Vagina (tissue), 2 donors: ENCODE measurements around the gene CPNE9. TPM values are rescaled to one million over a fixed set of nuclear protein-coding genes. Genes with fewer than 3 reads are reported as not detected.
A peak's percentile ranks its signal among the peaks of the same experiment; 100 is the strongest.

Experiments
- DNase-seq, 2 donors: peaks; one replicate each; pipeline ENCODE4 v3.0.0-alpha.2; 2017; ENCODE audit errors: extremely low spot score in 2 of 2
- H3K27ac ChIP-seq: fragments of 200-600 bp; sonication (generic); one replicate; pipeline ENCODE4 v1.5.1; 2019
- H3K27me3 ChIP-seq: fragments of 200-600 bp; sonication (generic); one replicate; pipeline ENCODE4 v1.5.1; 2019
- H3K36me3 ChIP-seq, 2 donors: fragments of 200-600 bp; sonication (generic); one replicate each; pipeline ENCODE4 v1.5.1; 2017 to 2019
- H3K4me1 ChIP-seq: fragments of 200-600 bp; sonication (generic); one replicate; pipeline ENCODE4 v1.5.1; 2019
- H3K4me3 ChIP-seq, 2 donors: fragments of 200-600 bp; sonication (generic); 1 replicate in 1 of 2; 2 replicates in 1 of 2; pipeline ENCODE4 v1.5.1; 2016 to 2019
- H3K9me3 ChIP-seq: fragments of 200-600 bp; sonication (generic); one replicate; pipeline ENCODE4 v1.5.1; 2019
- CTCF ChIP-seq, 3 experiments: fragments of 450-650 bp in 2 of 3; fragments of 200-600 bp in 1 of 3; sonication (generic) in 1 of 3; IDR thresholded peaks; one replicate each; pipeline ENCODE4 v1.5.1; 2017 to 2019; ENCODE audit warnings: antibody characterized with exemption in 3 of 3, mild to moderate bottlenecking in 2 of 3, moderate library complexity in 2 of 3
- POLR2A ChIP-seq, 2 donors: fragments of 450-650 bp; IDR thresholded peaks; one replicate each; pipeline ENCODE4 v1.6.1; 2017; ENCODE audit warnings: antibody characterized with exemption in 2 of 2, mild to moderate bottlenecking in 2 of 2, moderate library complexity in 2 of 2
- POLR2AphosphoS5 ChIP-seq, 2 donors: sonication (generic); formaldehyde crosslinking; IDR thresholded peaks; one replicate each; pipeline ENCODE4 v1.9.0; 2017; ENCODE audit warnings: antibody characterized with exemption in 2 of 2, mild to moderate bottlenecking in 2 of 2, low read depth in 1 of 2; ENCODE audit not compliant: insufficient read depth in 1 of 2
- intact Hi-C: fragments of 100-400 bp; cut with DNase I; formaldehyde crosslinking; loops from one replicate; pipeline ENCODE4 v1.15.1; 2023
- total RNA-seq: library from RNA; depleted of rRNA; stranded (reverse); fragments of >200 nt; gene quantifications from one replicate; pipeline ENCODE4 v1.2.3, GENCODE V29; 2016

Gene CPNE9
- total RNA-seq, 1 donor from 2014 or later = not detected

GRCh38 chr3:9727743-9728142 lies 24.1 kb downstream of the CPNE9 start:
- intact Hi-C loops = no loop called here
- Histone ChIP-seq H3K4me3 (no peak overlapping the region), H3K9me3 (no peaks in the 10 kb centered on the region), H3K27me3 (no peaks in the 10 kb centered on the region), H3K4me1 (peaks cover 14% of the 10 kb centered on the region), H3K36me3 (no peaks in the 10 kb centered on the region), H3K27ac (no peak overlapping the region)
- no peak for DNase-seq
- TF ChIP-seq CTCF (IDR thresholded peaks at IDR 0.05) = no peak
- no peak for TF ChIP-seq POLR2A (IDR thresholded peaks at IDR 0.05)
- TF ChIP-seq POLR2AphosphoS5 (IDR thresholded peaks at IDR 0.05; ENCODE audit: insufficient read depth in 1 of 2, low read depth in 1 of 2) = no peak

GRCh38 chr3:9729419-9729818 lies 25.8 kb downstream of the CPNE9 start:
- Histone ChIP-seq H3K9me3 (no peaks in the 10 kb centered on the region), H3K27ac (no peak overlapping the region), H3K4me1 (peaks cover 30% of the 10 kb centered on the region), H3K36me3 (no peaks in the 10 kb centered on the region), H3K27me3 (no peaks in the 10 kb centered on the region), H3K4me3 (no peak overlapping the region)
- no peak for DNase-seq
- intact Hi-C loops = no loop called here
- TF ChIP-seq POLR2A (IDR thresholded peaks at IDR 0.05) (no peak), CTCF (IDR thresholded peaks at IDR 0.05) (no peak), POLR2AphosphoS5 (IDR thresholded peaks at IDR 0.05; ENCODE audit: insufficient read depth in 1 of 2, low read depth in 1 of 2) (no peak)

- intact Hi-C loops = loop anchor here (10.0 kb wide), 2 partner anchors 64 to 184 kb away; partner anchors contain the start of genes ARPC4, IL17RC and TADA3
- Histone ChIP-seq H3K27ac (peak overlapping the region; percentile 94), H3K27me3 (no peaks in the 10 kb centered on the region), H3K4me1 (peaks cover 30% of the 10 kb centered on the region), H3K36me3 (peaks cover 0 to 9% of the 10 kb centered on the region in 2 donors), H3K4me3 (peak overlapping the region; percentile 65 to 87), H3K9me3 (no peaks in the 10 kb centered on the region)
- TF ChIP-seq CTCF (IDR thresholded peaks at IDR 0.05) = no peak
- TF ChIP-seq POLR2AphosphoS5 (IDR thresholded peaks at IDR 0.05; ENCODE audit: insufficient read depth in 1 of 2, low read depth in 1 of 2) = no peak
- no peak for TF ChIP-seq POLR2A (IDR thresholded peaks at IDR 0.05)
- DNase-seq = no peak
These were observed 27.1 kb downstream of the CPNE9 start for GRCh38 chr3:9730657-9731205.

- peaks cover 30% of the 10 kb centered on the region for H3K4me1 ChIP-seq
- peak; percentile 98 to 99 for DNase-seq
- intact Hi-C loops = loop anchor here (10.0 kb wide), 2 partner anchors 63 to 183 kb away; partner anchors contain the start of genes ARPC4, IL17RC and TADA3
- TF ChIP-seq POLR2A (IDR thresholded peaks at IDR 0.05) = no peak
- peak in 1 of 3 experiments; percentile 15 for TF ChIP-seq CTCF (IDR thresholded peaks at IDR 0.05)
- peak; percentile 84 to 88 for TF ChIP-seq POLR2AphosphoS5 (IDR thresholded peaks at IDR 0.05; ENCODE audit: insufficient read depth in 1 of 2, low read depth in 1 of 2)
- H3K9me3 ChIP-seq = no peaks in the 10 kb centered on the region
- no peaks in the 10 kb centered on the region for H3K27me3 ChIP-seq
- H3K36me3 ChIP-seq = peaks cover 0 to 10% of the 10 kb centered on the region in 2 donors
- peak within 1 kb of the TSS; percentile 65 to 87 for H3K4me3 ChIP-seq
- H3K27ac ChIP-seq = peak within 1 kb of the TSS; percentile 94
These were observed 27.8 kb downstream of the CPNE9 start, which contains the start of gene BRPF1 for GRCh38 chr3:9731206-9732079. Gene BRPF1 (plus strand): TSS chr3:9731735. CDS start chr3:9734141, 2,406 bp downstream.
